HG03575 (cell line): Measurements from ENCODE around the gene IRAK4.

ENCODE experiments used
- ATAC-seq: cut with Tn5 transposase; IDR thresholded peaks from one replicate; pipeline ENCODE4 v1.9.1; 2021; ENCODE audit not compliant: unreplicated experiment, insufficient number of reproducible peaks, low FRiP score; ENCODE audit errors: extremely low read depth

Gene IRAK4

DNA sequence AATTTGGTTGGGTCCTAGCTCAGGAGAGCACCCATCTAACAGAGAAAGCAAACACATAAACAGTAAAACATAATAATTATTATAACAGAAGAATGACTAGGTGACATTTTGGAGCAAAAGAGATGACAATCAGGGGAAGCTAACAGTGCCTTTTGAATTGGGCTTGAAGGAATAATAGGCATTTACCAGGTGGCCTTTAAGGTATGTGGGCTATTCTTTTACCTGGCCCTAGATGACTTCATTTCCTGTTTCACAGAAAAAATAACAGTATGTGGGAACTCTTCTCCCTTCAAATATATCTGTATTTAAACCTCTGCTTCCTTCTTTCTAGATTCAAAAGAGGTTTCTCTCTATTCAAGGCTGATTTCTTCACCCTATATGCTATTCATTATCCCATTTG is 3.8 kb downstream of the IRAK4 start:
- no peak for ATAC-seq

DNA sequence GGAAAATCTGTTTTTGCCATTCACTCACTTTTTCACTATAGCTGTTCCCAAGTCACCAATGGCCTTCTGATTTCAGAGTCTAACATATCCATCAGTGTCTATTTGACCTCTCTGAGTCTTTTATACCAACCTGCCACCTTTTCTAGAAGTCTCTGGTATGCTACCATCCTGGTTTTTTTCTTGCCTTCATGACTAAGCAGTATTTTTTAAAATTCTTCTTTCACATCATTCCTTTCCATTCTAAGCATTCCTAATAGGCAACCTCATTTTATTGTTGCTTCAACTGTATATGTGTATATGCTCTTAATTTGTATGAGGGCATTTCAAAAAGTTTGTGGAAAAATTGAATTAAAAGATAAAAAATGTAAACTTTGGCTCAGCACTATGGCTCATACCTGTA is 5.0 kb downstream of the IRAK4 start:
- no peak for ATAC-seq

DNA sequence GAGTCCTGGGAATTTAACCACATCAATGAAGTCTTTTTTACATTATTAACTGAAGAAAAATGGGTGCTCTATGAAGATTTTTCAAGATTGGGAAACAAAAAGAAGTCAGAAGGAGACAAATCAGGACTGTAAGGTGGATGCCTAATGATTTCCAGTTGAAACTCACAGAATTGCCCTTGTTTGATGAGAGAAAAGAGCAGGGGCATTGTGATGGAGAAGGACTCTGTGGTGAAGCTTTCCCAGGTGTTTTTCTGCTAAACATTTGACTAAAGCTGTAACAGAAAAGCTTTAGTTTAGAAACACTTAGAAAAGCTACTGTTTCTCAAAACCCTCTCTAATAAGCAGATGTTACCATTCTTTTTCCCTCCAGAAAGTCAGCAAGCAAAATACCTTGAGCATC is 5.8 kb downstream of the IRAK4 start:
- ATAC-seq: no peak

DNA sequence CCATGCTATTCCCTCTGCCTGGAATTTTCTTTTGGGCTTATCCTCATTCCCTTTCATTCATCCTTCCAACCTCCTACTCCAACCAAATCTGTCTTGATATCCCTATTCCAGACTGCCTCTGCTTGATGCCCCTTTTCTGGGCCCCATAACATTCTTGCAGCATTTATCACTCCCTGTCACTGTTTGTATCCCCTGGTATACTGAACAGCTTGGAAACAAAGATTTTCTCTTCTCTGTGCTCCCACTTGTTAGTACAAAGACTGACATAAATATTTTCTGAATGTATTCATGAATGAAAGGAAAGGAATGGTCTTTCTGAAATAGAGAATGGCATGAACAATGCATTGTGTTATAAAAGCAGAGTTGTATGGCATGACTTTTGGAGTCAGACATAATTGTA is 7.5 kb downstream of the IRAK4 start:
- no peak for ATAC-seq

DNA sequence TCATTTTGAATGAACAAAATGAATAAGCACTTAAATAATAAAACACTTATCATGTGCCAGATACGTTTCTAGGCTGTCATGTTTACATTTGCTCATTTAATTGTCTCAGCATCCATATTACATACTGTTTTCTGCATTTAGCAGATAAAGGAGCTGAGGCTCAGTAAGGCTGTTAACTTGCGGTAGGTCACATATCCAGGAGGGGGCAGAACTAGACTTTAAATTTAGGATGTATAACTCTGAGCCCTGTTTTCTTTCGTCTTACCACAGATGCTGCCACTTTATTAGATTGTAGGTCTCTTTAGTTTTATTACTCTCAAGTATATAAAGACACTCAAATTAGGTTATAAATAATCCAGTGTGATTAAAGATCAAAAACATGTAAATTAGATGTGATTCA is 17.7 kb downstream of the IRAK4 start:
- no peak for ATAC-seq

DNA sequence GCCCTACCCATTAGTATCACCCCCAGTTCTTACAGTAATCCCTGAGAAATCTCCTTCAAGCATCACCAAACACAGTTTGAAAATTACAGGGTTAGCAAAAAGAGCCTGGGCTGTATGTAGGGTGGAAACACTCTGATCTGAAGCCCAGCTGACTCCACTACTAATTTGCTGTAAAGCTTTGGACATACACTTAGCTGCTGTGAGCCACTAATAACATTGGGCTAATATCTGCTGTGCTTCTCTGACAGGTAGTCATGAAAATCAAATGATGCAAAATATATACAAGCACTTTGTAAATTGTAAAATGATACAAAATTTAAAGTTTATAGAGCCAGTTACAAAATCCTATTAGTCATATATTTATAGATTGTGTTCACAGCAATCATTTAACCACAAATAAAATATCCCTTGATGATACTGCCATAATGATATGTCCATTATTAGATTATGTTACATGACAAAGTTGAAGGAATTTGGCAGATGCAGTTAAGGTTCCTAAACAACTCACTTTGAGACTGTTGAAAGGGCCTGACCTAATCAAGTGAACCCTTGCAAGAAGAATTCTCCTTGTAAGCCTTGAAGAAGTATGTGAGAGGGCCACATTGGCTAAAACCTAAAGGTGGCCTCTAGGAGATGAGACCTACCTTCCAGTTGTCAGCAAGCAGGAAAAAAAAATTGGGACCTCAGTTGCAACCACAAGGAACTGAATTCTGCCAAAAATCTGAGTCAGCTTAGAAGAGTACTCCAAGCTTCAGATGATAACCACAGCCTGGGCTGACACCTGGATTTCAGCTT is 28.3 kb downstream of the IRAK4 start:
- ATAC-seq: no peak

DNA sequence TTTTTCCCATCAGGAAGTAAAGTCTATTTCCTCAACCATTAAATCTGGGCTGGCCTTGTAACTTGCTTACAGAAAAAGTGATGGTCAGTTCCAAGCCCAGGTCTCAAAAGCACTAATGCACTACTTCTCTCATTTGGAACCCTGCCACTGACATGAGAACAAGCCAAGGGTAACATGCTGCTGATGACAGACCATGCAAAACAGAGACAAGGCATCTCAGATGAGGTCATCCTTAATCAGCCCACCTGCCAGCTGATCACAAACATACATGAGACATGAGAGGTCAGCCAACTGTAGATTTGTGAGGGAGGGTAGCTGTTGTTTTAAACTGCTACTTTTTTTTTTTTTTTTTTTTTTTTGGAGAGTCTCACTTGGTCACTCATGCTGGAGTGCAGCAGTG is 31.2 kb downstream of the IRAK4 start:
- no peak for ATAC-seq

DNA sequence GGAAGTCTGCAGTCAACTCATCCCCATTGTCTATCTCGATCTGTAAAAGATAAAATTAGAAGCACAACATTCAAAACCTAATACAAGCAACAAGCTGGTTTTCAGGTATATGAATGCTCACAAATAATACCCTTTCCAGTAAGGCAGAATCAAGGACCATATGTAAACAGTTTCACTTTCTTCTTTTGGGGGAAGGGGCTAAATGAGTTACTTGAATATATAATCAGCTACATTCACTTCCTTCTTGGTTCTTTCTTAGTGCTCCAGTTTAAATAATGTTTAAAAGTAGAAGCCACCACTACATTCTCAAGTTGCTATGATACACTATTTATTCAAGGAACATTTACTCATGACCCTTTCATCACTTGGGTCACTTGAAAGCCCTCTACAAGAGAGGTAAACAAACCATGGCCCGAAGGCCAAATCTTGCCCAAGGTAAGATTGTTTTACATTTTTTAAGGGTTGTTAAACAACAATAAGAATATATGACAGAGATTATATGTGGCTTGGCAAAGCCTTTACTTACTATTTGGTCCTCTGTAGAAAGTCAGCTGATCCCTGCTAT is 37.0 kb downstream of the IRAK4 start:
- ATAC-seq: no peak

DNA sequence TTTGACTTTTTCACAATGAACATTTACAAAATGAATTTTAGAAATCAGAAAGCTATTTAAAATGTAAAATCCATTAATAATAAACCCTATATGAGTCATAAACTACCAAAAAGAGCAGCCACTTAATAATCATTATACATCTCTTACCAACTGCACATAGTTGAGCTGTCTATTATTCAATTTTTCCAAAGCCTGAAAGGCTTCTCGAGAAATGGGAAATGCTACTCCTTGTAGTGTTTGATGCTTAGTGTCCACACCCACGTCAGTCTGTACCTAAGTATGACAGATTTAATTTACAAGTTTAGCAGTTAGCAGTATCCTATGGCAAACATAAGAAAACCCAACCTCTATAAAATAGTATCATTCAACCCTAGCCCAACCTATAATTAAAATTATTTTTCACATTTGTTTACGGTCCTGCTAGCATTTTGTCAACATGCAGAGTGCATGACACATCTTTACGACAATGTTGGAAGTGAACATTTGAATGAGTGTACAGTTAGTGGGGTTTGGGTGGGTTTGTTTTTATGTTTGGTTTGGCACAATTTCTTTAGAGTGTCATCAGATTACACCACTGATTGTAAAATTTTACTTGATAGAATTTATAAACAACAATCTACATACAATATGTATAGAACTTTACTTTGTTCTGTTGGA is 38.9 kb downstream of the IRAK4 start:
- no peak for ATAC-seq

DNA sequence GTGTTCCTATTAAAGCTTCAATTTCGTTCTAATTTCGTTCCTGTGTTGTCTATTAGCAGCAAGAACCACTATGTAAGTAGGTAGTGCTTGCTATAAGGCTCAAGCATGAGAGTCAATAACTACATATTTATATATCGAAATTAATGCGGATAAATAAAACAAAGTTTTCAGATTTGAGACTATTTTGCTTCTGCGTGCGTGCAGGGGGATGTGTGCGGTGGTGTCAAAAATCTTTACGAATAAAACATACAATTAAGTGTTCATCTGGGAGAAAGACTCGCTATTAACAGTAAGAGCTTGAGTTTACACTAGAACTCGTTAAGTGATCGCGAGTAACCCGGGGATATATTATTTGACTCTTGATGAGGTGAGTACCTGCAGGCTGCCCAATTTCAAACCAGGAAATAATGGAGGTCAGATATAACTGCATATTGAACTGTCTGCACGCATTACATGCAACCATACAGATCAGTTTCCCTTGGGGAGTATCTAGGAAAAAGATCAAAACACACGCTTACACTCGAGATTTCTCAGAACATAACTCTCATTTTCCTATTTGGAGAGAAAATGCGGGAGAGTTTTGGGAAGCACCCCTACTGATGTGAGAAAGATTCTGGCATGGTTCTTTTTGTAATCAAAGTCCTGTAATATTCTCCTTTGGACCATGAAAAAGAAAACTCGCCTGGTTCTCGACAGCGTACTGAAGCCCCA is 46.6 kb downstream of the IRAK4 start:
- ATAC-seq: no peak

DNA sequence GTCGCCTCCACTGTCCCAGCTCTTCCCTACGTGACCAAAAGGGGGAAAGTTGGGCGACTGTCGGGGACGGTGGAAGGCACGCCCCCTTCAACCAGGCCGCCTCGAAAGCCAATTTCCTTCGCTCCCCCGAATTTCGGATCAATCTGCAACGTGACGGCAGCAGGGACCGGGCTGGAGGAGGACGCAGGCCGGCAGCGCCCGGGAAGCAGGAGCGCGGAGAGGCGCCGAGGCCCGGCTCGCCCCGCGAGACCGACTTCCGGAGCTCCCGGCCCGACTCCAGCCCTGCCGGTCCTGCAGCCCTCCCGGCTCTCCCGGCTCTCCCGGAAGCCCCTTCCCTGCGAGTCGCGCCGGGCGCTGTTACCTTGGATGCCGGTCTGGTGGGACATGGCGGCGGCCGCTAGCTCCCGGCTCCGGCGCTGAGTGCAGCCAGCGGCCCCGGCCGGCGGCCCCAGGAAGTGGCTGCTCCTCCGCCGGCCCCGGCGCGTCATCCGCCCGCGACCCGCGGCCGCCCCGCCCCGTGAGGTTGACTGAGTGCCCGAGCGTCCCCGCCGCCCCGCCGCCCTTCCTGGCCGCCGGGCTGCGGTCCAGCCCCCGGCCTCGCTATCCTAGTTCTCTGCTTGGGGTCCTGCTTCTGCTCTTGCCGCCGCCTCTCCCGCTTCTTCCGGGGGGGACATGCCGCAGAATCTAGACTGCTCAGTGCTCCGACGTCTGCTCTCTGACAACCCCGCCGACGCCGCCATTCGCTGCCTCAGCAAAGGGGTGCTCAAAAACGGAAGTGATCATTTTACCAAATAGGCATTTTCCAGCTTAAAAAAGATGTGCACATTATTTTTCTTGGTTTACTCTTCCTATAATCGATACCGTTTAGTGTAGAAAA is 47.3 kb downstream of the IRAK4 start, which contains the start of gene TWF1:
TSS of gene TWF1 (minus strand) at position 458 of the 877 bp plus-strand sequence. CDS start at position 386, 72 bp downstream.
- peak; percentile 55 for ATAC-seq

DNA sequence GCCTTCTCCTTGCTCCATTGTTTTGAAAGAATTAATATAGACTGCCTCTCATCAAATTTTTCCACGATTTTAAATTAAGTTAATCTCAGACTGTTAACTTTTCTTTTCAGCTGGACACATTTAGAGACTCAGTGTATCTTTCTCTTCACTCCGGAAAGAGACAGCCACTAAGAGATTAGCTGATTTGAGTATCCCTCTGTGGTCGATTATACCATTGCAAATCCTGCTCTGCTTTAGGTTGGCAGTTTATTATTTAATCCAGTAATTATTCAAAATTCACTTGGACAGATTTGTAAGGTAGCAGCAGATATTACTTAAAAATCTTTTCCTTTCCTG is 48.0 kb downstream of the IRAK4 start:
- no peak for ATAC-seq

DNA sequence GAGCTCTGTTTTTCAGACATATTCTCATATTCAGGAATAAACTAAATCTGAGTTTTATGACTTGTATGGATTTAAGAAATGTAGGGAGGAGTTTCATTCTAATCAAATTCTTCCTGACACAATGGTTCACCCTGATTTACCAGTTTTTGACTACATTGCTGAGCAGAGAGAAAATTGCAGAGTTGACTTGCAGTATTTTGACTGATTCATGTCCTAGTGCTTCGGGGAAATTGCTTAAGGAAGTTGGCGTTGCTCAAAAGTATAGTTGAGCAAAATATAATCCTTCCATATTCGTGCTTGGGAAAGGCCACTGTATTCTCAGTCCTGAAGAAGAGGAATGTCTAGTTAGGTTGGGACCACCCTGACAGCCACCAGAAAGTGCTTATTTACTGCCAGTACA is 48.6 kb downstream of the IRAK4 start:
- ATAC-seq: no peak

DNA sequence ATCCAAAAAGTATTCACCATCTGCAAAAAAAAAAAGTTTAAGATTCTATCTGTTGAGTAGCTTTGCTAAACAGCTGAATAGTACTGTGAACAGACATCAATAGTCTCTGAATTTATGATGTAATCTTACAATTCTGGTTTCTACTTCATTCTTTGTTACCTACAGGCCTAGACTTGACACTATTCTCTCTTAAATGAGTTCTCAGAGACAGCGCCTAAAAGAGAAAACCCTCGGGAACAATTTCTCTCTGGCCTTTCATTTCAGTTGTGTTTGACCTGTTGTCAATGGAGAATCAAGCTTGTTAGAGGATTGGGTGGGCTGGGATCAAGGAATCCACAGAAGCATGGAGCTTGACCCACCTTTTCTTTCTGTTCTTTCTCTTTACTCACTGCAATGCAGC is 53.3 kb downstream of the IRAK4 start:
- ATAC-seq: no peak

DNA sequence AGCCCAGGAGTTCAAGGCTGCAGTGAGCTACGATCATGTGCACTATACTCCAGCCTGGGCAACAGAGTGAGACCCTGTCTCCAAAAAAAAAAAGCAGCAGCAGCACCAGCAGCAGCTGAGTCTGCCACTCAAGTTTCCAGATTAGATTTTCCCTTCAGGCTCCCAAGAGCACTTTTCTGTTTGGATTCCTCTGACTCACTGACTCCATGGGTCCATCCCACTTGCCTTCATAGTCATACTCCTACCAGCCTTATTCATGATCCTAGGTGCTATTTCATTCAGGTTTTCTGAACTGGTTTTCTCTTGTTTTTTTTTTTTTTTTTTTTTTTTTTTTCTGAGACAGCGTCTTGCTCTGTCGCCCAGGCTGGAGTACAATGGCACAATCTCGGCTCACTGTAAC is 54.2 kb downstream of the IRAK4 start:
- ATAC-seq: no peak

DNA sequence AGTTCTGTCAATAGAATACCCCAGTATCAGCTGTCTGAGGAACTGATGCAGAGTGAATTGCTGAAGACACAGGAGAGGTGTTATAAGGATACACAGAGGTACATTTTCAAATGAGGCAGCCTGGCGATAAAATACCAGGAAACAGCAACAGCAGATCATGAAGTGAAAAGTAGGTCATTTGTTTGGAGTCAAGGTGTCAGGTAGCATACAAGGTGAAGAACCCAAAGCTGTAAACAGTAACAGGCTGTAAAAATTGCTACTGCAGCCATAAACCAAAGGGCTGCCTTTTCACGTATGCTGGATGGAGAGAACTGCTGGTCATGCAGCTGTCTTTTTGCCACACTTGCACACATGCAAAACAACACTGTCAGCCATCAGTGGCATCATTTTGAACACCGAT is 56.7 kb downstream of the IRAK4 start:
- no peak for ATAC-seq

DNA sequence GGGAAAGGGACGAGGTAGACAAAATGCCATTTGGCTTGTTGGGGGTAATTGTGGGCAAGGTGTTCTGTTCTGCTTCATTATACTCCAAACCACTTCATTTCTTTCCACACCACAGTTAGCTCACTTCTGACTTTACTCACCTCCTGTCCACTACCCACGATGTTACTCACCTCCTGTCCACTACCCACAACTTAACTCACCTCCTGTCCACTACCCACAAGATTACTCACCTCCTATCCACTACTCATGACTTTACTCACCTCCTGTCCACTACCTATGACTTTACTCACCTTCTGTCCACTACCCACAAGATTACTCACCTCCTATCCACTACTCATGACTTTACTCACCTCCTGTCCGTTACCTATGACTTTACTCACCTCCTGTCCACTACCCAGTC is 57.4 kb downstream of the IRAK4 start:
- ATAC-seq: no peak

DNA sequence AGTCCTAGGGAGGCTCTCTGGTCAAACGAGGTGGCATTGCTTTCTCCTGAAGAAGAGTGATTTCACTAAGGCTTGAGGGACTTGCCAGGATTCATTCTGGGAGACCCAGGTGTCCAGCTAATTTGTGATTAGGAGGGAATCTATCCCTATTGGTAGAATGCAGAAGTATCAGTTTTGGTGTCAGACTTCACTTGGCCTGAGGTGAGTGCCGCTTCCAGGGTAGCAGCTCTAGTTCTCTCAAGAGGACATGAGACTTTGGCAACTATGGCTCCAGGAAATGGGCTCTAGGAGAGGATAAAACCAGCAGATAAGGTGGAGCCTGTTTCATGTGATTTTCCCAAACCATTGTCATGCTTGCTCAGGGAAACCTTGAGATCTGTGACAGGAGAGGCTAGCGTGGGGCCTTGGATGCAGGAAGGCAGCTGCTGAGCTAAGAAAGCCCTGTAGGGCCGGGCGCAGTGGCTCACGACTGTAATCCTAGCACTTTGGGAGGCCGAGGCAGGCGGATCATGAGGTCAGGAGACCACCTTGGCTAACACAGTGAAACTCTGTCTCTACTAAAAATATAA is 65.5 kb downstream of the IRAK4 start:
- no peak for ATAC-seq

DNA sequence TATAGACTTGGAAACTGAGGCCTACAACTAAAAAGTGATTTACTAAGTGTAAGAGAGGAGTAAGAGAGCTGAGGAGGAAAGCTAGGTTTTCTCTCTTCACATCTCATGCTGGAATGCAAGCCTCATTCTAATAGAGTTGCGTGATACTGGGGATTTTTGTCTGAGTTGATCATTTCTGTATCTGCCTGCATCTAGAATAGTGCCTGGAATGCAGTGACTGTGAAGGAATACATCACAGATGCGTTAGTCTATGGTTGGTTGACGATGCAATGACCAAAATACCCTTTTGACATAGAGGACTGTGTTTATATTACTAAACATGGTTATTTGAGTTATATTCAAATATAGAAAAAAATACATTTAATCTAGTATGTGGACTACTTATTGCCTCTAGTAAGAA is 67.9 kb downstream of the IRAK4 start:
- ATAC-seq: no peak
